Caco-2 (cell line): Measurements from ENCODE around the gene FBN3. TPM values are rescaled to one million over a fixed set of nuclear protein-coding genes. Genes with fewer than 3 reads are reported as not detected.

Experiments used
- BruUV-seq: library from RNA; stranded (reverse); fragments of 400-500 nt; replicated peaks from 2 replicates; lab custom pipeline; 2021; lab: Mats Ljungman, UMichigan
- CTCF ChIA-PET: fragments of 300-600 bp; sonication (Branson Sonifier 250); formaldehyde crosslinking; loops from one replicate; lab custom pipeline; 2022; ENCODE audit warnings: antibody characterized with exemption; lab: Charles Lee
- POLR2A ChIA-PET: fragments of 300-600 bp; sonication (Branson Sonifier 250); formaldehyde crosslinking; loops from one replicate; lab custom pipeline; 2022; ENCODE audit warnings: antibody characterized with exemption; lab: Charles Lee
- DNase-seq, 2 experiments: peaks; one replicate each; pipeline versions ENCODE4 v3.0.0 to v3.0.0-alpha.2; 2020 to 2022
- H3K27me3 ChIP-seq: replicated peaks from 2 replicates; pipeline ENCODE4 v1.6.0; 2011; ENCODE audit warnings: low read length; ENCODE audit not compliant: control insufficient read depth, insufficient read depth
- H3K36me3 ChIP-seq: 2 replicates; pipeline ENCODE4 v1.5.1; 2011; ENCODE audit warnings: low read length; ENCODE audit not compliant: control insufficient read depth, insufficient read depth
- H3K4me1 ChIP-seq: fragments of 250-450 bp; sonication (Bioruptor Pico); 2 replicates; pipeline ENCODE4 v1.5.1; 2020; ENCODE audit warnings: mild to moderate bottlenecking
- H3K4me3 ChIP-seq: 2 replicates; pipeline ENCODE4 v1.5.1; 2011; ENCODE audit warnings: low read depth, mild to moderate bottlenecking, control low read depth, low read length
- H3K9me3 ChIP-seq: fragments of 250-450 bp; sonication (Bioruptor Pico); 2 replicates; pipeline ENCODE4 v1.5.1; 2020; ENCODE audit warnings: mild to moderate bottlenecking, moderate library complexity
- H3K27ac Mint-ChIP-seq: one replicate; pipeline ENCODE4 v1.8.0; 2022; ENCODE audit warnings: mixed read lengths; ENCODE audit not compliant: unreplicated experiment
- H3K27me3 Mint-ChIP-seq: one replicate; pipeline ENCODE4 v1.8.0; 2022; ENCODE audit warnings: mixed read lengths; ENCODE audit not compliant: insufficient read depth, unreplicated experiment
- H3K36me3 Mint-ChIP-seq: one replicate; pipeline ENCODE4 v1.8.0; 2022; ENCODE audit warnings: mild to moderate bottlenecking, mixed read lengths; ENCODE audit not compliant: insufficient read depth, unreplicated experiment
- H3K4me1 Mint-ChIP-seq: one replicate; pipeline ENCODE4 v1.8.0; 2022; ENCODE audit warnings: low read depth, mixed read lengths; ENCODE audit not compliant: unreplicated experiment
- H3K4me3 Mint-ChIP-seq: one replicate; pipeline ENCODE4 v1.8.0; 2022; ENCODE audit warnings: mild to moderate bottlenecking, moderate library complexity, mixed read lengths; ENCODE audit not compliant: unreplicated experiment
- H3K9me3 Mint-ChIP-seq: one replicate; pipeline ENCODE4 v1.8.0; 2022; ENCODE audit warnings: mixed read lengths; ENCODE audit not compliant: unreplicated experiment
- CTCF ChIP-seq, 2 experiments: fragments of 200-600 bp in 1 of 2; IDR thresholded peaks; 1 replicate in 1 of 2; 2 replicates in 1 of 2; pipeline versions ENCODE4 v1.5.1 to v1.8.0; 2011 to 2022; ENCODE audit warnings: antibody characterized with exemption in 1 of 2, control low read depth in 1 of 2, inconsistent platforms in 1 of 2, low read depth in 1 of 2, low read length in 1 of 2, mild to moderate bottlenecking in 1 of 2, moderate library complexity in 1 of 2; ENCODE audit not compliant: insufficient read depth in 1 of 2, severe bottlenecking in 1 of 2, unreplicated experiment in 1 of 2
- intact Hi-C: fragments of 100-400 bp; cut with micrococcal nuclease; formaldehyde crosslinking; loops from one replicate; pipeline ENCODE4 v1.10.0; 2022; ENCODE audit not compliant: unreplicated experiment
- total RNA-seq: library from RNA; stranded (reverse); gene quantifications from 2 replicates; pipeline ENCODE4 v1.2.3, GENCODE V29; 2022

FBN3 gene
- total RNA-seq, 1 experiment from 2014 or later, result 16.4 TPM

- DNase-seq, result no peak
- CTCF ChIA-PET, result interaction anchor here (0.6 kb wide), 2 partner anchors 11 to 20 kb away, joined by 4 to 6 read pairs; no protein-coding TSS in a partner anchor
- H3K4me3 Mint-ChIP-seq, result no peak overlapping the region
- H3K4me1 Mint-ChIP-seq, result no peaks in the 10 kb centered on the region
- H3K27me3 Mint-ChIP-seq, result no peaks in the 10 kb centered on the region
- no peaks in the 10 kb centered on the region for H3K9me3 Mint-ChIP-seq
- no TSS peak for BruUV-seq
- Histone ChIP-seq H3K9me3 (no peaks in the 10 kb centered on the region), H3K4me3 (no peak overlapping the region), H3K36me3 (no peaks in the 10 kb centered on the region), H3K27me3 (no peaks in the 10 kb centered on the region), H3K4me1 (peaks cover 4% of the 10 kb centered on the region; the same call in 1 of the 2 replicates)
- intact Hi-C loops, result no loop called here
- H3K27ac Mint-ChIP-seq, result no peak overlapping the region
- POLR2A ChIA-PET, result no interaction called here
- no peaks in the 10 kb centered on the region for H3K36me3 Mint-ChIP-seq
- no peak for TF ChIP-seq CTCF (IDR thresholded peaks at IDR 0.05; ENCODE audit: insufficient read depth in 1 of 2, low read depth in 1 of 2, low read length in 1 of 2, severe bottlenecking in 1 of 2, unreplicated experiment in 1 of 2)
Observed at GRCh38 chr19:8045872-8046568, 103.4 kb downstream of the FBN3 start.

DNA sequence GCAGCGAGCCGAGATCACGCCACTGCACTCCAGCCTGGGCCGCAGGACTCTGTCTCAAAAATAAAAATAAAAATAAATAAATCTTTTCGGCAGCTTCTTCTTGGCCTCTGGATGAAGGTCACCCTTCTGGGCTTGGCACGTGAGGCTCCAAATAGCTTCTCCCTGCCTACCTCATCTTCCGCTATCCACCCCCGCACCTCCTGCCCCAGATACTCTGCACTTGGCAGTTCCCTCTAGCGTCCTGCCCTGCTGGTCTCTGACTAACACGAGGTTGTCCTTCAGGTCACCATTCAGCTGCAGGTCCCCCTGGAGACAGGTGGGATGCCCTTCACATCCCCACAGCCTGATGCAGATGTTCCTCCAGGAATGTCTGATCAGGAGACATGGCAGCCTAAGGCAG is 105.4 kb downstream of the FBN3 start:
- Histone ChIP-seq H3K4me3 (no peak overlapping the region), H3K9me3 (no peaks in the 10 kb centered on the region), H3K27me3 (no peaks in the 10 kb centered on the region), H3K4me1 (no peaks in the 10 kb centered on the region), H3K36me3 (no peaks in the 10 kb centered on the region)
- no peak for TF ChIP-seq CTCF (IDR thresholded peaks at IDR 0.05; ENCODE audit: insufficient read depth in 1 of 2, low read depth in 1 of 2, low read length in 1 of 2, severe bottlenecking in 1 of 2, unreplicated experiment in 1 of 2)
- POLR2A ChIA-PET, result interaction anchor here (1.1 kb wide), 1 partner anchor 11 kb away, joined by 3 read pairs; no protein-coding TSS in a partner anchor
- no TSS peak for BruUV-seq
- CTCF ChIA-PET, result interaction anchor here (0.5 kb wide), 1 partner anchor 1523 kb away, joined by 3 read pairs; no protein-coding TSS in a partner anchor
- Mint-ChIP-seq H3K9me3 (no peaks in the 10 kb centered on the region), H3K4me3 (no peak overlapping the region), H3K27ac (no peak overlapping the region), H3K36me3 (no peaks in the 10 kb centered on the region), H3K27me3 (no peaks in the 10 kb centered on the region), H3K4me1 (no peaks in the 10 kb centered on the region)
- DNase-seq, result no peak
- intact Hi-C loops, result no loop called here

- no peak for TF ChIP-seq CTCF (IDR thresholded peaks at IDR 0.05; ENCODE audit: insufficient read depth in 1 of 2, low read depth in 1 of 2, low read length in 1 of 2, severe bottlenecking in 1 of 2, unreplicated experiment in 1 of 2)
- Histone ChIP-seq H3K36me3 (no peaks in the 10 kb centered on the region), H3K4me1 (no peaks in the 10 kb centered on the region), H3K4me3 (no peak overlapping the region), H3K27me3 (no peaks in the 10 kb centered on the region), H3K9me3 (no peaks in the 10 kb centered on the region; the same call in 1 of the 2 replicates)
- H3K4me1 Mint-ChIP-seq, result no peaks in the 10 kb centered on the region
- DNase-seq, result no peak
- intact Hi-C loops, result no loop called here
- no peak overlapping the region for H3K27ac Mint-ChIP-seq
- ChIA-PET CTCF (no interaction called here), POLR2A (interaction anchor here (1.1 kb wide), 1 partner anchor 10 kb away, joined by 3 read pairs; no protein-coding TSS in a partner anchor)
- H3K4me3 Mint-ChIP-seq, result no peak overlapping the region
- BruUV-seq, result no TSS peak
- H3K36me3 Mint-ChIP-seq, result no peaks in the 10 kb centered on the region
- no peaks in the 10 kb centered on the region for H3K27me3 Mint-ChIP-seq
- no peaks in the 10 kb centered on the region for H3K9me3 Mint-ChIP-seq
Observed at GRCh38 chr19:8042900-8043299, 106.5 kb downstream of the FBN3 start.
